ENCODE measurements around the gene PPFIBP2. TPM values are rescaled to one million over a fixed set of nuclear protein-coding genes. Genes with fewer than 3 reads are reported as not detected.
A peak's percentile ranks its signal among the peaks of the same experiment; 100 is the strongest.

The PPFIBP2 gene
- total and polyA plus RNA-seq, 8 donors: 28.1 to 153 (median 71.9) TPM

DNA sequence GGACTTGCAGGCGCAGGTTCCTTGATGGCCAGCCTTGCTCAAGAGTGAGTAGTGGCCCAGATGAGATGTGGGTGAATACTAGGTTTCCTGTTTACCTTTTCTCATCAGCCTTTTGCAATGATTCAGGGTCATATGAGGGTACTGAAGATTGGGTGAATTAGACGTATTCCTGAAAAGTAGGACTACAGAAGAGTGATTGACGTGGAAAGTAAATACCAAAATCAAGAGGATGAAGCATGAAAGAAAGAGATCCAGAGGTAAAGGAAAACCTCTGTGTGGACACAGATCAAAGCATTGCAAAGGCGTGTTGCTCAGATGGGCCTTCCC is 99.6 kb downstream of the PPFIBP2 start:
- no peak for DNase-seq
- no peaks in the 10 kb centered on the region for H3K9me3 ChIP-seq
- WGBS, 5 donors: 33 to 64% (median 50%) methylated on average over 4 of the region's 4 CpGs
- H3K36me3 ChIP-seq: peaks cover 0 to 53% (median 31%) of the 10 kb centered on the region in 4 donors
- TF ChIP-seq, protein P1, sequence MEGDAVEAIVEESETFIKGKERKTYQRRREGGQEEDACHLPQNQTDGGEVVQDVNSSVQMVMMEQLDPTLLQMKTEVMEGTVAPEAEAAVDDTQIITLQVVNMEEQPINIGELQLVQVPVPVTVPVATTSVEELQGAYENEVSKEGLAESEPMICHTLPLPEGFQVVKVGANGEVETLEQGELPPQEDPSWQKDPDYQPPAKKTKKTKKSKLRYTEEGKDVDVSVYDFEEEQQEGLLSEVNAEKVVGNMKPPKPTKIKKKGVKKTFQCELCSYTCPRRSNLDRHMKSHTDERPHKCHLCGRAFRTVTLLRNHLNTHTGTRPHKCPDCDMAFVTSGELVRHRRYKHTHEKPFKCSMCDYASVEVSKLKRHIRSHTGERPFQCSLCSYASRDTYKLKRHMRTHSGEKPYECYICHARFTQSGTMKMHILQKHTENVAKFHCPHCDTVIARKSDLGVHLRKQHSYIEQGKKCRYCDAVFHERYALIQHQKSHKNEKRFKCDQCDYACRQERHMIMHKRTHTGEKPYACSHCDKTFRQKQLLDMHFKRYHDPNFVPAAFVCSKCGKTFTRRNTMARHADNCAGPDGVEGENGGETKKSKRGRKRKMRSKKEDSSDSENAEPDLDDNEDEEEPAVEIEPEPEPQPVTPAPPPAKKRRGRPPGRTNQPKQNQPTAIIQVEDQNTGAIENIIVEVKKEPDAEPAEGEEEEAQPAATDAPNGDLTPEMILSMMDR (IDR thresholded peaks at IDR 0.05): no peak
- TF ChIP-seq EP300 (IDR thresholded peaks at IDR 0.05) (no peak), POLR2A (IDR thresholded peaks at IDR 0.05) (no peak), POLR2AphosphoS5 (IDR thresholded peaks at IDR 0.05) (no peak)
- intact Hi-C loops (cut with DNase I; ENCODE audit: low total_unique reads): no loop called here
- H3K4me3 ChIP-seq: no peak overlapping the region
- peaks cover 19 to 67% (median 55%) of the 10 kb centered on the region in 4 donors for H3K4me1 ChIP-seq
- H3K27ac ChIP-seq: peak overlapping the region; percentile 72 to 91 (median 82)
- H3K27me3 ChIP-seq: no peaks in the 10 kb centered on the region

DNA sequence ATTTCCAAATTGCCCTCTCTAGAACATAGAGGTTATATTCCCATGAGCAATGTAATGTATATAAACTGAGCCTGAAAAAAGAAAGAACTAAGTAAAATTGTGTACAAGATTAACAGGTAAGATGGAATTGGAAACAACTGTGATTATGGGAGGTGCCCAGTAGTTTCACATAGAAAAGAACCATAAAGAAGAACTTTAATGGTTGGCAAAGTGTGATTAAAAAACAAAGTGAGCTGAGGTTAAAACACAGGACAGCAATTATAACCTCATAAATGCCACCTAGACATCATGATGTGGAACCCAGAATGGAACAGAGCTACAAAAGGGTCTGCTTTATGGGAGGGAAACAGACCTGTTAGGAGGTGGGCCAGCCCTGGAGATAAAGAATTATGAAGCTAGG is 100.9 kb downstream of the PPFIBP2 start:
- TF ChIP-seq, protein P1 (IDR thresholded peaks at IDR 0.05): no peak
- TF ChIP-seq POLR2A (IDR thresholded peaks at IDR 0.05) (no peak), EP300 (IDR thresholded peaks at IDR 0.05) (no peak)
- Histone ChIP-seq H3K27me3 (no peaks in the 10 kb centered on the region), H3K4me1 (peaks cover 19 to 54% (median 51%) of the 10 kb centered on the region in 4 donors), H3K27ac (peak overlapping the region; percentile 27 to 91 (median 72)), H3K36me3 (peaks cover 0 to 57% (median 32%) of the 10 kb centered on the region in 4 donors), H3K9me3 (no peaks in the 10 kb centered on the region), H3K4me3 (no peak overlapping the region)
- intact Hi-C loops (cut with DNase I; ENCODE audit: low total_unique reads): no loop called here
- DNase-seq: no peak

DNA sequence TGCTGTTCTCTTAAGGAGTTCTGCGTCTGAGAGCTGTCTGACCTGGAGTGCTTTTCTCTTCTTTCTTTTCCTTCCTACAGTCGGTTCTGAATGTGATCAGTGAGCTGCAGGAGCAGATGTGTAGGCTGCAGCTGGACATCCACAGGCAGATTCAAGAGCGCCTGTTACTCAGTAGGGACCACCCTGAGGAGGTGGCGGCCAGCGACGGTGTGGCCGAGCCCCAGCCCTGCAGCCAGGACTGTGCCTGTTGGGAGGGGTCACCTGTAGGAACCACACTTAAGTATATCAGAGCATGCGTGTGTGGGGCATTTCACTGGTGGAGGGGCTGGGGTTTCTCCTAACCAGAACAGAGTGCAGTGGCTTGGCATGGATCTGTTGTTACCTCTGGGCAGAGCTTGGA is 103.2 kb downstream of the PPFIBP2 start:
- intact Hi-C loops (cut with DNase I; ENCODE audit: low total_unique reads): no loop called here
- Histone ChIP-seq H3K27me3 (no peaks in the 10 kb centered on the region), H3K27ac (peak overlapping the region in 2 of 5 donors; percentile 28 to 91), H3K4me1 (peaks cover 11 to 43% (median 29%) of the 10 kb centered on the region in 4 donors), H3K36me3 (peaks cover 5 to 60% (median 35%) of the 10 kb centered on the region in 4 donors), H3K4me3 (no peak overlapping the region), H3K9me3 (no peaks in the 10 kb centered on the region)
- DNase-seq: no peak
- WGBS, 5 donors: 78 to 85% (median 80%) methylated on average over 8 of the region's 8 CpGs
- no peak for TF ChIP-seq POLR2AphosphoS5 (IDR thresholded peaks at IDR 0.05)
- TF ChIP-seq, protein P1 (IDR thresholded peaks at IDR 0.05): no peak
- no peak for TF ChIP-seq EP300 (IDR thresholded peaks at IDR 0.05)
- no peak for TF ChIP-seq POLR2A (IDR thresholded peaks at IDR 0.05)

DNA sequence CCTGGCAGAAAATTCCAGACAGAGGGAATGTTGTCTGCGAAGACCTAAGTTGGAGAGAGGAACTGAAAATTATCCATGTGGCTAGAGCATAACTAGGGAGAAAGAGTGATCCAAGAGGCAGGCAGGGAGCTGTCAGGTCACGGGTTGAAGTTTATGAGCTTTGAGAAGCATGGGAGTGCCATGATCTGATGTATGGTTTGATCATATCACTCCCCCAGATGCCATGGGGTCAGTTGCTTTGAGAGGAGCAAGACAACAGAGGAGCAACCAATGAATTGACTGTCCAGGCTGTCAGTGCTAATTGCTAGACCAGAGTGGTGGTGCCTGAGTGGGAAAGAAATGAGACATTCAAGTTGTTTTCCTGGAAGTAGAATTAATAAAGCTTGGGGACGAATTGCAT is 105.5 kb downstream of the PPFIBP2 start:
- Histone ChIP-seq H3K9me3 (no peaks in the 10 kb centered on the region), H3K4me1 (peaks cover 0 to 24% (median 8%) of the 10 kb centered on the region in 4 donors), H3K27ac (no peak overlapping the region), H3K36me3 (peaks cover 5 to 76% (median 50%) of the 10 kb centered on the region in 4 donors), H3K27me3 (no peaks in the 10 kb centered on the region), H3K4me3 (no peak overlapping the region)
- intact Hi-C loops (cut with DNase I; ENCODE audit: low total_unique reads): no loop called here
- TF ChIP-seq, protein P1 (IDR thresholded peaks at IDR 0.05): no peak
- TF ChIP-seq POLR2AphosphoS5 (IDR thresholded peaks at IDR 0.05): no peak
- no peak for TF ChIP-seq POLR2A (IDR thresholded peaks at IDR 0.05)
- TF ChIP-seq EP300 (IDR thresholded peaks at IDR 0.05): no peak
- DNase-seq: no peak
- WGBS, 5 donors: 85 to 89% (median 86%) methylated on average over 3 of the region's 3 CpGs

All from stomach (tissue), 9 donors.